Endodermal cell (in vitro differentiated cells): Measurements from ENCODE around the gene POU2F3. TPM values are rescaled to one million over a fixed set of nuclear protein-coding genes. Genes with fewer than 3 reads are reported as not detected.

Source experiments
- DNase-seq: peaks from one replicate; pipeline ENCODE4 v3.0.0-alpha.2; 2017
- H3K27ac ChIP-seq: 2 replicates; pipeline ENCODE4 v1.5.1; 2013; ENCODE audit warnings: mild to moderate bottlenecking, low read depth, low read length, moderate library complexity
- H3K27me3 ChIP-seq: 2 replicates; pipeline ENCODE4 v1.6.1; 2013; ENCODE audit warnings: mild to moderate bottlenecking, low read length, moderate library complexity; ENCODE audit not compliant: insufficient read depth, control insufficient read depth, poor library complexity, severe bottlenecking
- H3K36me3 ChIP-seq: 2 replicates; pipeline ENCODE4 v1.7.0; 2013; ENCODE audit warnings: mild to moderate bottlenecking, low read length, moderate library complexity; ENCODE audit not compliant: control insufficient read depth, insufficient read depth
- H3K4me1 ChIP-seq: one replicate; pipeline ENCODE4 v1.7.0; 2013; ENCODE audit warnings: low read length; ENCODE audit not compliant: control insufficient read depth, insufficient read depth
- H3K4me3 ChIP-seq: 2 replicates; pipeline ENCODE4 v1.5.1; 2013; ENCODE audit warnings: mild to moderate bottlenecking, low read length, moderate library complexity
- H3K9ac ChIP-seq: 2 replicates; pipeline ENCODE4 v1.6.1; 2013; ENCODE audit warnings: mild to moderate bottlenecking, low read length, moderate library complexity; ENCODE audit not compliant: poor library complexity, severe bottlenecking; ENCODE audit errors: extremely low read depth
- H3K9me3 ChIP-seq: 2 replicates; pipeline ENCODE4 v1.6.1; 2013; ENCODE audit warnings: mild to moderate bottlenecking, low read length, moderate library complexity; ENCODE audit not compliant: control insufficient read depth
- H3K27ac Mint-ChIP-seq: 2 replicates; pipeline ENCODE4 v1.8.0; 2020; ENCODE audit warnings: mixed read lengths
- H3K27me3 Mint-ChIP-seq: 2 replicates; pipeline ENCODE4 v1.8.0; 2021; ENCODE audit warnings: mild to moderate bottlenecking, mixed read lengths; ENCODE audit not compliant: insufficient read depth
- H3K36me3 Mint-ChIP-seq: 2 replicates; pipeline ENCODE4 v1.8.0; 2020; ENCODE audit warnings: low read depth, mixed read lengths
- H3K4me1 Mint-ChIP-seq: 2 replicates; pipeline ENCODE4 v1.8.0; 2020; ENCODE audit warnings: mixed read lengths
- H3K4me3 Mint-ChIP-seq: 2 replicates; pipeline ENCODE4 v1.8.0; 2020; ENCODE audit warnings: mild to moderate bottlenecking, moderate library complexity, mixed read lengths
- H3K9me3 Mint-ChIP-seq: 2 replicates; pipeline ENCODE4 v1.8.0; 2020; ENCODE audit warnings: mild to moderate bottlenecking, mixed read lengths
- CTCF ChIP-seq: fragments of 200-600 bp; sonication (generic); conservative IDR thresholded peaks from 2 replicates; pipeline ENCODE4 v1.5.0; 2021; ENCODE audit warnings: antibody characterized with exemption, mild to moderate bottlenecking
- WGBS, 2 experiments: methylation state at CpG; one replicate each; pipeline versions ENCODE4 v1.1.5 to v1.1.7; 2013; ENCODE audit warnings: missing lambda C conversion rate in 2 of 2, mixed read lengths in 1 of 2; ENCODE audit not compliant: insufficient coverage in 1 of 2, insufficient read length in 1 of 2; 5-methylcytosine and 5-hydroxymethylcytosine counted together
- total RNA-seq, 2 donors: library from RNA; stranded (reverse); fragmentation: NEBNext Ultra II Directional in 1 of 2; extraction: Animal tissue kit (Norgen Biotek cat#: 25700) in 1 of 2; gene quantifications; 2 replicates in 1 of 2; 3 replicates in 1 of 2; pipeline ENCODE4 v1.2.1, GENCODE V29; 2021

The POU2F3 gene
- total RNA-seq, 2 donors from 2014 or later, result 0.46 TPM; not detected in 1

- H3K9me3 ChIP-seq, result no peaks in the 10 kb centered on the region
- Mint-ChIP-seq H3K36me3 (no peaks in the 10 kb centered on the region), H3K27ac (no peak overlapping the region), H3K4me3 (no peak overlapping the region), H3K27me3 (peaks cover 56% of the 10 kb centered on the region), H3K9me3 (no peaks in the 10 kb centered on the region), H3K4me1 (peaks cover 27% of the 10 kb centered on the region)
- peaks cover 29% of the 10 kb centered on the region for H3K27me3 ChIP-seq
- no peak for TF ChIP-seq CTCF
- no peaks in the 10 kb centered on the region for H3K36me3 ChIP-seq
- H3K4me1 ChIP-seq, result no peaks in the 10 kb centered on the region
- no peak overlapping the region for H3K9ac ChIP-seq
- no peak overlapping the region for H3K4me3 ChIP-seq
- no peak overlapping the region for H3K27ac ChIP-seq
- no peak for DNase-seq
- WGBS, 2 experiments, result 93 to 94% methylated on average over 3 to 8 of the region's 8 CpGs
Observed at GRCh38 chr11:120222916-120223315, 17.0 kb upstream of the POU2F3 start.

- H3K27ac Mint-ChIP-seq, result no peak overlapping the region
- no peaks in the 10 kb centered on the region for H3K9me3 Mint-ChIP-seq
- no peak overlapping the region for H3K4me3 Mint-ChIP-seq
- H3K36me3 ChIP-seq, result no peaks in the 10 kb centered on the region
- TF ChIP-seq CTCF, result no peak
- H3K27me3 ChIP-seq, result peaks cover 29% of the 10 kb centered on the region
- no peaks in the 10 kb centered on the region for H3K4me1 ChIP-seq
- peaks cover 25% of the 10 kb centered on the region for H3K4me1 Mint-ChIP-seq
- no peaks in the 10 kb centered on the region for H3K9me3 ChIP-seq
- no peak overlapping the region for H3K4me3 ChIP-seq
- peaks cover 49% of the 10 kb centered on the region for H3K27me3 Mint-ChIP-seq
- H3K27ac ChIP-seq, result no peak overlapping the region
- WGBS, 2 experiments, result 63 to 75% methylated on average over 1 of the region's 1 CpG
- H3K36me3 Mint-ChIP-seq, result no peaks in the 10 kb centered on the region
- no peak for DNase-seq
- H3K9ac ChIP-seq, result no peak overlapping the region
Observed at GRCh38 chr11:120223793-120224192, 16.1 kb upstream of the POU2F3 start.

- no peaks in the 10 kb centered on the region for H3K36me3 Mint-ChIP-seq
- peaks cover 25% of the 10 kb centered on the region for H3K27me3 ChIP-seq
- H3K9me3 Mint-ChIP-seq, result no peaks in the 10 kb centered on the region
- peaks cover 25% of the 10 kb centered on the region for H3K4me1 Mint-ChIP-seq
- no peaks in the 10 kb centered on the region for H3K9me3 ChIP-seq
- no peaks in the 10 kb centered on the region for H3K4me1 ChIP-seq
- no peak for TF ChIP-seq CTCF
- H3K4me3 Mint-ChIP-seq, result no peak overlapping the region
- H3K27me3 Mint-ChIP-seq, result peaks cover 43% of the 10 kb centered on the region
- no peak overlapping the region for H3K4me3 ChIP-seq
- no peak overlapping the region for H3K27ac ChIP-seq
- H3K27ac Mint-ChIP-seq, result no peak overlapping the region
- whole genome bisulfite sequencing, 2 experiments, result 91 to 92% methylated on average over 6 of the region's 6 CpGs
- H3K36me3 ChIP-seq, result no peaks in the 10 kb centered on the region
- DNase-seq, result no peak
- H3K9ac ChIP-seq, result no peak overlapping the region
Observed at GRCh38 chr11:120224361-120224760, 15.6 kb upstream of the POU2F3 start.
